HepG2 (cell line): Measurements from ENCODE around the gene AMHR2. TPM values are rescaled to one million over a fixed set of nuclear protein-coding genes. Genes with fewer than 3 reads are reported as not detected.
A peak's percentile ranks its signal among the peaks of the same experiment; 100 is the strongest.

ENCODE experiments used
- ARID5B ChIP-seq: IDR thresholded peaks from 2 replicates; pipeline ENCODE4 v1.4.0; 2020; ENCODE audit warnings: mild to moderate bottlenecking, missing genetic modification reagents
- ERF ChIP-seq: IDR thresholded peaks from 2 replicates; pipeline ENCODE4 v1.6.1; 2018; ENCODE audit warnings: missing biosample characterization, missing genetic modification reagents
- ETV5 ChIP-seq: IDR thresholded peaks from 2 replicates; pipeline ENCODE4 v1.6.1; 2018; ENCODE audit warnings: missing biosample characterization, missing genetic modification reagents, inconsistent platforms, borderline replicate concordance
- IKZF1 ChIP-seq: fragments of 450-650 bp; IDR thresholded peaks from 2 replicates; pipeline ENCODE4 v1.7.1; 2016
- KLF16 ChIP-seq, 2 experiments: sonication (generic) in 1 of 2; formaldehyde crosslinking in 1 of 2; IDR thresholded peaks; 2 replicates each; pipeline versions ENCODE4 v1.6.1 to v1.8.0; 2016 to 2023; ENCODE audit warnings: missing genetic modification reagents in 2 of 2, missing compliant biosample characterization in 1 of 2
- PHF21A ChIP-seq: sonication (generic); formaldehyde crosslinking; IDR thresholded peaks from 2 replicates; pipeline ENCODE4 v1.5.0; 2020; ENCODE audit warnings: mild to moderate bottlenecking, missing genetic modification reagents
- PHF8 ChIP-seq: sonication (generic); formaldehyde crosslinking; IDR thresholded peaks from 2 replicates; pipeline ENCODE4 v1.5.0; 2020; ENCODE audit warnings: missing genetic modification reagents
- SP4 ChIP-seq: sonication (generic); formaldehyde crosslinking; IDR thresholded peaks from 2 replicates; pipeline ENCODE4 v1.8.1; 2023; ENCODE audit warnings: mild to moderate bottlenecking, missing genetic modification reagents
- SRF ChIP-seq: IDR thresholded peaks from 2 replicates; pipeline ENCODE4 v1.6.1; 2011; ENCODE audit warnings: mild to moderate bottlenecking, low read depth, low read length, moderate library complexity
- WIZ ChIP-seq: sonication (generic); formaldehyde crosslinking; IDR thresholded peaks from 2 replicates; pipeline ENCODE4 v1.5.1; 2020; ENCODE audit warnings: mild to moderate bottlenecking, missing genetic modification reagents
- YEATS2 ChIP-seq: sonication (generic); formaldehyde crosslinking; IDR thresholded peaks from 2 replicates; pipeline ENCODE4 v1.4.0; 2020; ENCODE audit warnings: missing genetic modification reagents, borderline replicate concordance
- ZBTB21 ChIP-seq: sonication (generic); formaldehyde crosslinking; IDR thresholded peaks from 2 replicates; pipeline ENCODE4 v1.4.0; 2020; ENCODE audit warnings: missing genetic modification reagents
- ZFP36L2 ChIP-seq: sonication (generic); formaldehyde crosslinking; IDR thresholded peaks from 2 replicates; pipeline ENCODE4 v1.4.0; 2020; ENCODE audit warnings: missing genetic modification reagents
- ZFP91 ChIP-seq: sonication (generic); formaldehyde crosslinking; IDR thresholded peaks from 2 replicates; pipeline ENCODE4 v1.9.0; 2022; ENCODE audit warnings: missing genetic modification reagents, mild to moderate bottlenecking, borderline replicate concordance
- ZNF160 ChIP-seq: sonication (generic); formaldehyde crosslinking; IDR thresholded peaks from 2 replicates; pipeline ENCODE4 v1.8.0; 2022; ENCODE audit warnings: mild to moderate bottlenecking, inconsistent platforms, missing genetic modification reagents
- ZNF18 ChIP-seq: sonication (generic); formaldehyde crosslinking; IDR thresholded peaks from 2 replicates; pipeline ENCODE4 v1.8.0; 2022; ENCODE audit warnings: mild to moderate bottlenecking, missing genetic modification reagents; ENCODE audit not compliant: insufficient replicate concordance
- ZNF274 ChIP-seq: sonication (generic); formaldehyde crosslinking; IDR thresholded peaks from 2 replicates; pipeline ENCODE4 v1.5.1; 2020; ENCODE audit warnings: mild to moderate bottlenecking, missing genetic modification reagents
- ZNF3 ChIP-seq: IDR thresholded peaks from 2 replicates; pipeline ENCODE4 v1.7.0; 2017; ENCODE audit warnings: inconsistent platforms
- ZNF329 ChIP-seq: sonication (generic); formaldehyde crosslinking; IDR thresholded peaks from 2 replicates; pipeline ENCODE4 v1.9.0; 2021; ENCODE audit warnings: low read depth, mild to moderate bottlenecking, missing genetic modification reagents
- ZNF704 ChIP-seq: sonication (generic); formaldehyde crosslinking; IDR thresholded peaks from 2 replicates; pipeline ENCODE4 v1.8.1; 2023; ENCODE audit warnings: mild to moderate bottlenecking, inconsistent platforms, moderate library complexity, missing genetic modification reagents, borderline replicate concordance
- ZSCAN20 ChIP-seq: sonication (generic); formaldehyde crosslinking; IDR thresholded peaks from 2 replicates; pipeline ENCODE4 v1.4.0; 2020; ENCODE audit warnings: missing genetic modification reagents, mild to moderate bottlenecking, borderline replicate concordance
- ZSCAN21 ChIP-seq: sonication (generic); formaldehyde crosslinking; IDR thresholded peaks from 2 replicates; pipeline ENCODE4 v1.8.0; 2022; ENCODE audit warnings: mild to moderate bottlenecking, missing genetic modification reagents, moderate library complexity, borderline replicate concordance
- polyA plus RNA-seq, 8 experiments: library from polyadenylated mRNA; depleted of rRNA in 3 of 8; stranded (reverse) in 7 of 8; unstranded in 1 of 8; fragments of >200 nt; fragmentation: Illumina TruSeq in 4 of 8; extraction: Trizol in 4 of 8; gene quantifications; 2 replicates each; pipeline versions ENCODE4 v1.2.1 to v1.2.3, GENCODE V29; 2011 to 2016; ENCODE audit warnings: low read depth in 4 of 8, missing spikeins in 1 of 8, mixed read lengths in 1 of 8; ENCODE audit not compliant: insufficient read depth in 1 of 8
- total RNA-seq, 5 experiments: library from RNA; depleted of rRNA; stranded (reverse); fragments of >200 nt; fragmentation: Illumina TruSeq; extraction: Trizol; gene quantifications; 2 replicates each; pipeline ENCODE4 v1.2.3, GENCODE V29; 2016; ENCODE audit warnings: low read depth in 1 of 5

The AMHR2 gene
- total and polyA plus RNA-seq, 2 of the 13 experiments (the other 11 are each of a cell fraction or from before 2014, with no cell fraction given): 0.24 to 0.58 TPM

- TF ChIP-seq ZNF704 (CRISPR knock-in tag) (0 out of 2 replicates have a peak, but pooled peaks have one; percentile 27), SP4 (CRISPR knock-in tag) (peak; percentile 99), ZNF329 (CRISPR knock-in tag) (no peak), ARID5B (CRISPR knock-in tag) (peak; percentile 4; the same call in 1 of the 2 replicates), ERF (CRISPR knock-in tag) (peak; percentile 15; the same call in 1 of the 2 replicates), PHF21A (CRISPR knock-in tag) (peak; percentile 67; the same call in 1 of the 2 replicates), ZNF3 (CRISPR knock-in tag) (no peak), ZNF18 (CRISPR knock-in tag) (no peak), SRF (peak; percentile 62), PHF8 (CRISPR knock-in tag) (peak; percentile 48), ETV5 (CRISPR knock-in tag) (peak; percentile 49; the same call in 1 of the 2 replicates), ZNF274 (CRISPR knock-in tag) (no peak), ZSCAN21 (0 out of 2 replicates have a peak, but pooled peaks have one; percentile 47), ZNF160 (CRISPR knock-in tag) (no peak), IKZF1 (no peak), ZBTB21 (peak; percentile 25; the same call in 1 of the 2 replicates), ZSCAN20 (no peak), WIZ (CRISPR knock-in tag) (no peak), YEATS2 (CRISPR knock-in tag) (peak; percentile 49; the same call in 1 of the 2 replicates), KLF16 (CRISPR knock-in tag; IDR thresholded peaks at IDR 0.05) (0 out of 4 replicates have a peak, but pooled peaks of 1 of the 2 experiments have one; percentile 46), ZFP91 (CRISPR knock-in tag) (no peak; the same call in 1 of the 2 replicates), ZFP36L2 (CRISPR knock-in tag) (no peak)
These were observed 44.1 kb upstream of the AMHR2 start (continued) for GRCh38 chr12:53379389-53380103.
